GM20431 (cell line): ENCODE data around the gene HOXD9.

ENCODE experiments used
- in situ Hi-C: fragments of 300-500 bp; cut with MseI, MboI; formaldehyde crosslinking; loops from one replicate; pipeline ENCODE4 v1.15.0; 2020; ENCODE audit warnings: low sequenced_read_pairs; ENCODE audit not compliant: unreplicated experiment

The HOXD9 gene

DNA sequence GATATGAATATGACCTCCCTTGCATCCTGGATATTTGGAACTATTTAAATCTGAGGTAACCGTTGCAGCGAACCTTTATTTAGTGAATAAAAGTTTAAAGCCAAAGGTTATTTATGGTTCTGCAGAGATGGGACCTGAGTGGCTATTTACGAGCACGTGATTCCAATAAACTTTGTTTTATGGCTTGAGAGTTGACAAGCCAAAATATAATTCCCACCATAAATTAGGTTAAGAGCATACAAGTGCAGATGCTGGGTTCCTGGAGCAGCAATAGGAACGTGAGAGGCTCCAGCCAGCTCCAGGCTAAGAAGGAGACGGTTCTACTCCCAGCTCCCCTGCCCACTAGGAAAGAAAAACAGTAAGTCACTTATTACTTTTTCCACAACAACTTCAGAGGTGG, 23.6 kb downstream of the HOXD9 start:
- in situ Hi-C loops = loop anchor here (10.0 to 25.0 kb wide), 3 partner anchors 309 to 991 kb away; no protein-coding TSS in a partner anchor

DNA sequence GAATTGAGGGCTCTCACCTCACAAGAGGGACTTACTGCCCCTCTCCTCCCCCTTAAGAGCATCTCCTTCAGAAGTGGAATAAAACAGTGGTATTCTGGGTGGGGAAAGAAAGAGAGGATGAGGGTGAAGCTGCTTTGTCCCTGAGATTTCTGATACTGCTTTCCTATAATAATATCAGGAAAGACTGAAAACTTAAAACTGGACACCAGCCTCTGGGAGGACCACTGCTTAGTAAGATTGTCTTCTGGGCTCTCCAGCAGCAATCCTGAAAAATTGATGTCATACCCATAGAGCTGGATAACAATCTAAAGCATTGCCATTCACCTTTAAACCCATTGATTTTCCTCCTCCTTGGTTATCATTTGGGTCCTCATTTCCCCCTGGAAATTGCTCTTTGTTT, 24.1 kb downstream of the HOXD9 start:
- in situ Hi-C loops = loop anchor here (10.0 to 25.0 kb wide), 3 partner anchors 308 to 991 kb away; no protein-coding TSS in a partner anchor

DNA sequence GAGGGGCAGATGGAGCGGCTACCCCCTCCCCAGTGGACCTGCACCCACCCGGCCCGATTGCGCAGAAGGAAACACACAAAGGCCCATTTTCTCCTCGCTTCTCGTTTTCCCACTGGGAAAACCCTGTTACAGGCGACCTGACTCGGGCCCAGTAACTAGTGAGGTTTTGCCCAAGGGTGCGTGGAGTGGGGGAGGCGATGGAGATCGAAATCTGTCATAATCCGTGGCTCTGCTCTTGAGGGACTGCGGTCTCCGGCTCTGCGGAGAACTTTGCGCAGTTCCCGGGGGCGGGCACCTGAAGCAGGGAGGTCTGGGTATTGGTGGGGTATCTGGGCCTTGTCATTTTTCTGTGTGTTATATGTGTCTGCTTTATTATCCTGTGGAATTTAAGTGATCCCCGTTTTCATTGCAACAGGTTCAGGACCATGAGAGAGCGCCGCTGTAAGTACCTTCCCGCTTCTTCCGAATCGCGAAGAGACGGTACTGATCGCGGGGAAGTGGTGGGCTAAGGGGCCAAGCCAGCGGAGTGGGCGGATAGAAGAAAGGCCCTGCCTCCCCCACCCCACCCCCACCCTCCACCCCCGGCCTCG, 24.8 kb downstream of the HOXD9 start:
- in situ Hi-C loops = loop anchor here (10.0 to 25.0 kb wide), 3 partner anchors 307 to 990 kb away; no protein-coding TSS in a partner anchor

DNA sequence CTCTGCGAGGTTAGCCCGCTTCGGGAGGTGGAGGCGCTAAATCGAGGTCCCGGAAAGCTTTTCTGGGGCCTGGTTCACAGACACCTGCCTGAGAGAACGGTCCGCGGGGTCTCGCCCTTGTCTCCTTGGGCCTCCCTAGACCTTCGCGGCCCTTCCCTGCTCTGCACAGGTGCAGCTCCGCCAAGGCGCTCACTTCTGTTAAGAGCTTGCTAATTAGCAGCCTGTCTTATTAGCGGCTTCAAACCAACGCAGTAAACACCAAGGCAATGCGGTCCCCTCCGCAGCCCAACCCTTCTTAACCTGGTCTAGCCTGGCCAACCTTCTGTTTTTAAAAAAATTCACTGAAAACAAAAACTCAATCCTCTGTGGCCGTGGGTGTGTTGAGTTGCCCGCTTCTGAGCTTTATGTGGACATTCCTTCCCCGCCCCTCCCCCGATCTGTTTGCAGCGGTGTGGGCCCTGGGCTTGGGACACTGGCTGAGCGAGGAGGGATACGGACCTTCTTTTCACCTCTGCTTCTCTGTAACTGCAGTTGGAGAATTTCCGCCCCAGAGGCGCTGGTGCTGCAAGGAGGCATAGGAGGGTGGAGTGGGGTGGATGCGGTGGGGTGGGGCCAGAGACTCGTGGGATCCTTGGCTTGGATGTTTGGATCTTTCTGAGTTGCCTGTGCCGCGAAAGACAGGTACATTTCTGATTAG, 25.4 kb downstream of the HOXD9 start:
- in situ Hi-C loops = loop anchor here (10.0 to 25.0 kb wide), 3 partner anchors 307 to 989 kb away; no protein-coding TSS in a partner anchor

DNA sequence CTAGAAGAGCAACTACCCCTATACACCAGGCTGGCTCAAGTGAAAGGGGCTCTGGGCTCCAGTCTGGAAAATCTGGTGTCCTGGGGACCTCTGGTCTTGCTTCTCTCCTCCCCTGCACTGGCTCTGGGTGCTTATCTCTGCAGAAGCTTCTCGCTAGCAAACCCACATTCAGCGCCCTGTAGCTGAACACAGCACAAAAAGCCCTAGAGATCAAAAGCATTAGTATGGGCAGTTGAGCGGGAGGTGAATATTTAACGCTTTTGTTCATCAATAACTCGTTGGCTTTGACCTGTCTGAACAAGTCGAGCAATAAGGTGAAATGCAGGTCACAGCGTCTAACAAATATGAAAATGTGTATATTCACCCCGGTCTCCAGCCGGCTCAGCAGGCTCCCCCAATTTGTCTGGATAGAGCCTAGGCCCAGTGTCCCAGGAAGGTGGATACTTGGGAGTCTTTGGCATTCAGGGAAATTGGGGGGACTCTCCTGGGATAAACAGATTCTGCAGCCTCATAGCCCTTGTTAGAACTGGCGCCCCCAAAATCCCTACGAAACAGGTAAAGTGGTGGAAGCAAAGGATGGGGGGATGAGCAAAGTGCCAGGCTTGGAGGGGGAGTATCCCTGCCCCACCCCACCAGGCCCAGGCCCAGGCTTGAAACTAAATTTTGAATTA, 26.4 kb downstream of the HOXD9 start:
- in situ Hi-C loops = loop anchor here (10.0 to 25.0 kb wide), 3 partner anchors 306 to 988 kb away; no protein-coding TSS in a partner anchor

DNA sequence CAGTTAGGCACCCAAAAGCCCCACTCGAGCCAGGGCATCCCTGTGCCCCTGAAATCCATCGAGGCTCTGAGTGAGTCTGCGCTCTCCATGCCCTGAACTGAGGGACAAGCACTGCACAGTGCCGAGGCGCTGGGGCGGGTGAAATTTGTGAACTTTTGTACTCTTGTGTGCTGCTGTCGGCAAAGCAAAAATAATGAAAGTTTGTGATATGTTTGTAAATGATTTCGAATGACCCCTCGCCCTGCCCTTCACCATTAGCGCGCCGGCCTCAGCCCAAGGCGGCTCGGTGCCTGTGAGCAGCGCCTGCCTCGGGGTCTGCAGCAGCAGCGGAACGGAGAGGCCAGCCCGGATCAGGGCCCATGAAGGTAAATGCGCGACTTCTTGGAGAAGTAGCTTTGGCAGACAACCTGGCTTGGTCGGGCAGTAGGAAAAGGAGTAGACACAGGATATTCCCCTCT, 27.0 kb downstream of the HOXD9 start:
- in situ Hi-C loops = loop anchor here (10.0 to 25.0 kb wide), 3 partner anchors 305 to 988 kb away; no protein-coding TSS in a partner anchor

DNA sequence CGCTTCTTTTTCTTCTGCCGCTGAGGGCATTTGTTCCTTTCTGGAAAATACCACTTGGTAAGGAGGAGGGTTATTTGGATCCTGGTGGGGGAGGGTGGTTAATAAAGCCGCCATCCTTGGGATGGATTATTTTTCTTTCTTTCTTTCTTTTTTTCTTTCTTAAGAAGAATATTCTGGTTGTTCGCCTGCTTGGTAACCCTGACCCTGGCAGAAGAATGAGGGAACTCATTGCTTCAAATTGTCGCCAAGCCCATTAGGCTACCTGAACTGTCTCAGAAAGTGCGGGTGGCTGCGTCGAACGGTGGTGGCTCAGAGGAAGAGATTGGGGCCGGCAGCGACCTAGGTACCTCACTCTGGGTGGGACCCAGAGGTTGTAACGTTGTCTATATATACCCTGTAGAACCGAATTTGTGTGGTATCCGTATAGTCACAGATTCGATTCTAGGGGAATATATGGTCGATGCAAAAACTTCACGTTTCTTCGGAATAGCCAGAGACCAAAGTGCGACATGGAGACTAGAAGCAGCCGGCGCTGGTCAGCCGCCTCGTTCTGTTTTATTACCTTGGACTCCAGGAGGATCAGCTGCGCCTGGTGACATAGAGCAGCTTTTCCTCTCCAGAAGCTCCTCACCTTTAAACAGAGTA, 27.5 kb downstream of the HOXD9 start:
- in situ Hi-C loops = loop anchor here (10.0 to 25.0 kb wide), 3 partner anchors 305 to 987 kb away; no protein-coding TSS in a partner anchor

DNA sequence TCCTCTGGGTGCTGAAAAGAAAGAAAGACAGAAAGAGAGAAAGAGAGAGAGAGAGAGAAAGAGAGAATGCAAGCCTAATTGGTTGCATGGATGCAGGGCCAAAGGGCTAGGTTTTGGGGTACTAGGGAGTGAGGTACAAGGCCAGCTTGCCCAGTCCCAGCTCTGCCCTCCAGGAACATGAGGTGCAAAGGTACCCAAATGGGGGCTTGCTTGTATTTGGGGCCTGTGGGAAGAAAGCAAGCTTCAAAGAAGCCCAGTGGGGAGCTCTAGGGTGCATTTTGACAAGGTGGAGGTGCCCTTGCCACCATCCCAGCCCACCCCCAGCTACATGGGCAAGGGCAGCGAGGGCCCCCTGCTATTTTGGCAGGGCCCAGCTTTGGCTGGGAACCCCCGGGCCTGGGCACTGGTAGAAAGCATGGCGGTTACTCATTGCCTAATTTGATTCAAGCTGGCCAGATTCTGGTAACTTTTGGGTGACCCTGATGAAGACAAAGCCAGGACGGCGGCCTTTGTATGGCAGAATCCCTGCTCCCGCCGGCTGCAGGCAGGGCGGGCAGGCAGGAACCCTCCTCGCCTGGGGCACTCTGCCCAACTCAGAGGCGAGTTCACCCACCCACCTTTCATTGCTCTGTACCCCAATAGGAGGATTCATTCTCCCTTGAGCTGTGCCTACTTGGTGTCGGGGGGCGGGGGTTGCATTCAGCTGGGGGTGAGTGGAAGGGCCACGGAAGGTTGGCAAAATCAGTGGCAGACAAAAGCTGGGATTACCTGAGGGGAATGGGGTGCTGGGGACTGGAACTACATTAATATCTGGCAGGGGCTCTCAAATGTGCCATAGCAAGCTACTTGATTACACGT, 28.3 kb downstream of the HOXD9 start:
- in situ Hi-C loops = no loop called here

DNA sequence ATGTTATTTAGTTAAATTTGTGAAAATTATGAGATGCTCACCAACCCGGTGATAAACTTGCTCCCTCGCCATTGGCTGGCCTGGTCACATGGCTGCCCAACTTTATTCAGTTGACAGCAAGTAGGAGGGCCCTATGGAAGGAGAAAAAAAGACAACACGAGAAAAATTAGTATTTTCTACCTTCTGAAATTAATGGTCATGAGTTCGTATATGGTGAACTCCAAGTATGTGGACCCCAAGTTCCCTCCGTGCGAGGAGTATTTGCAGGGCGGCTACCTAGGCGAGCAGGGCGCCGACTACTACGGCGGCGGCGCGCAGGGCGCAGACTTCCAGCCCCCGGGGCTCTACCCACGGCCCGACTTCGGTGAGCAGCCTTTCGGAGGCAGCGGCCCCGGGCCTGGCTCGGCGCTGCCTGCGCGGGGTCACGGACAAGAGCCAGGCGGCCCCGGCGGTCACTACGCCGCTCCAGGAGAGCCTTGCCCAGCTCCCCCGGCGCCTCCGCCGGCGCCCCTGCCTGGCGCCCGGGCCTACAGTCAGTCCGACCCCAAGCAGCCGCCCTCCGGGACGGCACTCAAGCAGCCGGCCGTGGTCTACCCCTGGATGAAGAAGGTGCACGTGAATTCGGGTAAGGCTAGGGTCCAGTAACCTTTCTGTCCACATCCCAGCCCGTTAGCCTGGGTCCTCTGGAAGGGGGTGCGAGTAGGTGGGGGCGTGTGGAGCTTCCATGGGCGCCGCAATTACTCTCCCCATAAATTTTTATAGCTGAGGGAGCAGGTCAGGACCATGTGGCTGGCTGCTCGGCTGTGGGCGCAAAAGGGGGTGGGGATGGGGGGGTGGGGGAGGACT, 29.1 kb downstream of the HOXD9 start, which contains the start of gene HOXD4:
HOXD4 (plus strand) TSS at position 109 of the 846 bp plus-strand sequence; CDS start at position 193, 84 bp downstream.
- in situ Hi-C loops = no loop called here

DNA sequence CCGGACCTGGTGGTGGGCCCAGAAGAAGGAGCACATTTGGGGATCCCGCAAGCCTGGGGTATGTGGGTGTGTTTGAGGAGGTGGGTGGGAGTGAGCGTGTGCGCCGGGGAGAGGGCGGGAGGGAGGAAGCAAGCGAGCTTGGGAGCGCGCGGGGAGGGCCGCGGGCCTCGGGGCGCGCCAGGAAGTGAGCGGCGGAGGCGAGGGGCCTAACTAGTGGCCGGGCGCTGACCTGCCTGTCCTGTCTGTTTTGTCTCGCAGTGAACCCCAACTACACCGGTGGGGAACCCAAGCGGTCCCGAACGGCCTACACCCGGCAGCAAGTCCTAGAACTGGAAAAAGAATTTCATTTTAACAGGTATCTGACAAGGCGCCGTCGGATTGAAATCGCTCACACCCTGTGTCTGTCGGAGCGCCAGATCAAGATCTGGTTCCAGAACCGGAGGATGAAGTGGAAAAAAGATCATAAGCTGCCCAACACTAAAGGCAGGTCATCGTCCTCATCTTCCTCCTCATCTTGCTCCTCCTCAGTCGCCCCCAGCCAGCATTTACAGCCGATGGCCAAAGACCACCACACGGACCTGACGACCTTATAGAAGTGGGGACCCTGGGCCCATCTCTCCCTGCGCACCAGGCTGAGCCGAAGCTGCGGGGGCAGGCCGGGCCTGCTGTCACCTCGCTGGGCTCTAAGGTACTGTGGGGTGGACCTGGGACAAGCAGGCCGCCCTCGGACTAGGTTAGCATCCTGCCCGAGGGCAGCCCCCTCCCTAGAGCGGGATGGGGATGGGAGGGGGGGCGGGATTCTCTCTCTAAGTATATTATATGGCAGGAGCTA, 30.0 kb downstream of the HOXD9 start:
- in situ Hi-C loops = no loop called here

DNA sequence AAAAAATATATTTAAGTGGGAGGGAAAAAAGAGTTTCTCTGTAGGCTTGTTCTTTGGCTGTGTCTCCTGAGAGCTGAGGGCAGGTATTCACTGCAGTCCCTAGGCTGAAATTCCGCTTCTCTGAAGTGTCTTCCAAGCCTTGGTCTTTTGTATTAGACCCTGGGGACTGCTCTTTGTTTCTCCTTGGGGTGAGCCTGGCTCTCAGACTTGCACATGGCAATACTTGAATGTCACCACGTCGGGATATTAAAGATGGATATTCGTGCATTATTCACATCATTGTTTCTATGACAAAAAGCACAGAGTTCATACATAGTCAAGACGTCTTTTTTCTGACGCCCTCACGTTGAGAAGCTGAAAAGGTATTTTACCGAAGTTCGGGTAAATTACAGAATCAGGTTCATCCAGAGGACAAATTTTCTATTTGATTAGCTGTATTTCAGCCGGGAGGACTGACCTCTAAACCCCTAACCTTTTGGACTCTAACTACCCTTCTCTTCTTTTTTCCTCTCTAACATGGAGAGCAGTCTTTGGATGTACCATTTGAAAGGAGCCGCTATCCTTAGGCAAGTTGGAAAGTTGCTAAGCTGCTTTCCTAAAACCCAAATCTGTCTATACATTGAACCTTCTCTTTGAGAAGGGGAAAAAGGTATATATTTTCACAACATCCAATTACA, 32.2 kb downstream of the HOXD9 start:
- in situ Hi-C loops = no loop called here

DNA sequence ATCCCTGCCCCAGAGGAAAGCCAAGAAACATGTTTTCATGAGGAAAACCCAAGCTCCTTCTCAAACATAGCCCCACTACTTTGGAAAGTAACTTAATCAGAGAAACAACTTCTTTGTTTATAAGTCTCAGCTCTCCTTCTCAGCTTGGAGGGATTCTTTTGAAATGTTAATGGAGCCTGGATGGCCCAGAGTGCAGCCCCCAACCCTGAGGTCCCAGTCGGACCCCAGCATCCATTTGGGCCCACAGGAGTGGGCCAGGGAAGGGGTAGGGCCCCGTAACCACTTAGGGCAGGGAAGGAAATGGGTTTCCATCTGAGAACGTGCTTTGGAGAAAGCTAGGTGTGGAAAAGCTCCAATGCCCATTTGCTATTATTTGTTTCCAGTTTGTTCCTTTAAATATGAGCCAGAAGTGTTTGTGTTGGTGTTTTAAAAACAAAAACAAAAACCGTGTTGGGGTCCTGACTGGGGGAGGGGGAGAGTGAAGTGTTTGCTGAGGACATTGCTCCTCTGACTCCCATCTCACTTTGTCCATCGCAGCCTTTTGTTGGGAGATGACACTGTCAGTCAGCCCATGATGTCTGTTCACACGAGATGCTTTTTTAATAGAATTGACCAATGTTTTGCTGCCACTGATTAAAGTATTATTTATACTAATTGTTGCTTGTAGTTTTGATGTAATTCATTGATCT, 33.0 kb downstream of the HOXD9 start:
- in situ Hi-C loops = no loop called here

DNA sequence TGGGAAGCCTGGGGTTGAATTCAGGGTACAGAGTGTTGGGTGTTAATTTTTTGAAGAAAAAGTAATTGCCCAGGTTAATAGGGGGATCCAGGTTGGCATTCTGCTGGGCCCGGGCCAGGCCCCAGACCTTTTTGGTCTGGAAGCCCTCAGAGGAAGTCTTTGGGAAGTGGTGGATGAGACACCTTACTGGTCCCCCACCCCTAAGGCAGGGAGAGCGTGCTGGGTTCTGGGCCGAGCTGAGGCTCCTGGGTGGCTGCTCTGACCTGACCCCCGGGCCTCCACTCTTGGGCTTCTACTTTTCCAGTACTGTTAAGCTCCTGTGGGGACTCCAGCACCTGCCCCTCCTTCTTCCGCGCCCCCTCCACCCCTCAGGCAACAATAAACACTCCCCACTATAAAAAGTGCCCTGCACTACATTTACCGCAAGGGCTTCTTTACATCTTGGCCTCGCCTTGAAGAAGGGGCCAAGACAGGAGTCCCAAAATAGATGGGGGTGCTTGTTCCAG, 33.8 kb downstream of the HOXD9 start:
- in situ Hi-C loops = no loop called here

DNA sequence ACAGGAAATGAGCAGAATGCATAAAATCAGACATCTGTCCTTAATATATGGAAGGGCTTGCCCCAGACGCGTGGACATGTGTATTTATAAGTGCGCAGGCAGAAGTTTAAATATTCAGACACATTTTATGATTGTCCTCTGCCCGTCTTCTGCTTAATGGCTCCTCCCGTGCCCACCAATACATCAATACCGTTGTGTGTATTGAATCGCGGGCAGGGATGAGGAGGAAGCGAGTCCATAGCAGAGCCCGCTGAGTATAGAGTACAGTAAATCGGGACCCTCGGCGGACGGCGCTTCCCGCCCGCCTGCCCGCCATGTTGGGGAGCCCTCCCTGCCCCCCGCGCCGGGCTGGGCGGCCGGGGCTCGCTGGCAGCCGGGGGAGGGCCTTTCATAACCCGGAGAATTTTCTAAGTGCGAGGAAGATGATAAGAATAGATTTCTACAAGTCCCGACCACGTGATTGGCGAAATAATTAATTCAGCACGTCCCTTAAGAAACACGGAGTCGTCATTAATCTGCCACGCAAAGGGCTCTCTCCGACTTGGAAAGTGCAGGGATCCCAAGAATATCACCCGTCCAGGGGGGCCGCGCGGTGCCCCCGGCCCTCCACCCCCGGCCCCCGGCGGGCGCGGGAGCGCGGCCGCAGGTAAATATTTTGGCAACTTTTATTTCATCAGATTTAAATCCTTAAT, 34.4 kb downstream of the HOXD9 start, which contains the start of gene HOXD3:
HOXD3 (plus strand) TSS at position 501 of the 692 bp plus-strand sequence. CDS start 11,808 bp downstream, outside the sequence.
- in situ Hi-C loops = no loop called here

DNA sequence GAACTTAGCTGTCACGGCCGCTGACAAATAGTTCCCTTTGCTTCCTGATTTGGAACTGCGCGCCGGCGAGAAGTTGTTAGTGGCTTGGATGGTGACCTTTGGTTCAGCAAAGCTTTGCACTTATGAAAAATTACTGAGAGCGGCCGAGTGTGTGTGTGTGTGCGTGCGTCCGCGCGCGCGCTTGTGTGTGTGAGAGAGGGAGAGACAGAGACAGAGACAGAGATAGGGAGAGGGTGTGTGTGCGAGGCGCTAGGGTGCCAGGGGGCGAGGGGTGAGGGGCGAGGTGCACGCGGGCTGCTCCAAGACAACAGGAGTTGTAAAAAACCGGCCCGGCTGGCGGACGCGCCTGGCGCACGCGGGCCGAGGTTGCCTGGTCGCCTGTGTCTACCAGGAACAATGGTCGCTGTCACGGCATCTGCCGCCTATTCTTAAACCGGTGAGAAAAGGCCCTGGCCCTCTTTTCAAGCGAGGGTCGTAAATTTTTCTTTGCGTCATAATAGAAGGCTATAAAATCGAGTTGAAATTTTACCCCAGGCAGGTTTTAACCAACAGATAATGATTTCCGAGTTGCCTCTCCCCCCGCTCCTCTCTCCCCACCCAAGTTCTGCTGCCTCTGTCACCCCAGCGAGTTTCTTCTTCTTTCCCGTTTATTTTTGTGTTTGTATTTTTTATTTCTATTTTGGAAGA, 35.1 kb downstream of the HOXD9 start:
- in situ Hi-C loops = no loop called here
